Stimulated activated CD8-positive, alpha-beta memory T cell treated with anti-CD3 and anti-CD28 coated beads, Interleukin-2, amount 100 ng/mL, for 48 hours (primary cell): Measurements from ENCODE around the gene KMT5C.

ENCODE experiments used
- DNase-seq, 2 donors: peaks; one replicate each; pipeline ENCODE4 v3.0.0-alpha.2; 2020; ENCODE audit warnings: low read depth in 2 of 2

KMT5C gene

GRCh38 chr19:55346725-55347441, 7.2 kb downstream of the KMT5C start:
- no peak for DNase-seq

DNA sequence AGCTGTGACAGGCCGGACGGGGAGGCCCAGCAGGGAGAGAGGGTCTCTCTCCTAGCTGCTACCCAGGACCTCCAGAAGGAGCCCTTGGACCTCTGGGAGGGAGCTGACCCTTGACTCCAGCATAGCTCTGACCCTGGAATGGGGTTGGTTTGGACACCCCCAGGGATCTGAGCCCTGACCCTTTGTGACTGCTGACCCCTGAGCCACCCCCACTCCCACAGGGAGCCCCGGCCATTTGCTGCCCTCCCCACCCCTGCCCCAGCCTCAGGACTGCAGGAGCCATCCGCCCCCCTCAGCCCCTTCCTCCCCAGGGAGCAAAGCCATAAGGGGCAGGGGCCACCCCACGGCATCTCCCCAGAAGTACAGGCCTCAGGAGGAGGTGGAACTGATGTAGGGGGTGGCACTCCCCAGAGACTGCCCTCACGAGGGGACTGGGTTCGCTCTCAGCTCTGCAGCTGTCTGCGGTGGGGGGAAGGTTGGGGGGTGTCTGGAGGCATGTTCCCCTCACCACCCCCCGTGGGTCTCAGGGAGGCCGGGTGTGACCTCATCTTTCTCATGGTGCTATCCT, 7.8 kb downstream of the KMT5C start:
- DNase-seq: no peak

DNA sequence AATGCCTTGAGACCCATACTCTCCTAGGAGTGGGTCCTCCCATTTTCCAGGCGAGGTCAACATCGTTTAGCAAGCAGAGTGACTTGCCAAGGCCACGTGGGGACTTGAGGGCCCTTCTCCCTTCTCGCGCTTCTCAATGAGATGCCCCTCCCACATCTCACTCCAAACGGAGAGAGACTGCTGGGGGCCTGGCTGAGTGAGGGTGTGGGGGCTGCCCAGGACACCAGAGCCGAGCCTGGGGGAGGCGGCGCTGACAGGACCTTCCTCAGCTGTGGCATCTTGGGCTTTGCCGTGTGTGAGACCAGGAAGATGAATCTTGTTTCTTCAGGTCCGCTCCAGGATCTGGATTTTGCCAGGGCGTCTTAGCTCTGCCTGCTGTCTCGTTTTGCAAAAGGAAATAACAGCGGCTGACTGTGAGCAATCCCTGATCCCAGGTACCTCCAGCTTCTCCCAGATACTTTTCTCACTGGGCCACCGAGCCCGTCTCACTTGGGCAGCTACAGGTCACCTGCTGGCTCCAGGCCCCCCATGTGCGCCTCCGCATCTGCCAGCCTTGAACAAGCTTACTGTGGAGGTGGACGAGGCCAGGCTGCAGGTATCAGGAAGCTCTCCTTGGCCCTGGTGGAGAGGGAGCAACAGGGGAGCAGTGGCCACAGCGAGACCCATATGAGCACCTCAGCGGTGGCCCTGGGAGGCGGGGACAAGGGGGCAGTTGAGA, 8.8 kb downstream of the KMT5C start:
- DNase-seq: no peak

DNA sequence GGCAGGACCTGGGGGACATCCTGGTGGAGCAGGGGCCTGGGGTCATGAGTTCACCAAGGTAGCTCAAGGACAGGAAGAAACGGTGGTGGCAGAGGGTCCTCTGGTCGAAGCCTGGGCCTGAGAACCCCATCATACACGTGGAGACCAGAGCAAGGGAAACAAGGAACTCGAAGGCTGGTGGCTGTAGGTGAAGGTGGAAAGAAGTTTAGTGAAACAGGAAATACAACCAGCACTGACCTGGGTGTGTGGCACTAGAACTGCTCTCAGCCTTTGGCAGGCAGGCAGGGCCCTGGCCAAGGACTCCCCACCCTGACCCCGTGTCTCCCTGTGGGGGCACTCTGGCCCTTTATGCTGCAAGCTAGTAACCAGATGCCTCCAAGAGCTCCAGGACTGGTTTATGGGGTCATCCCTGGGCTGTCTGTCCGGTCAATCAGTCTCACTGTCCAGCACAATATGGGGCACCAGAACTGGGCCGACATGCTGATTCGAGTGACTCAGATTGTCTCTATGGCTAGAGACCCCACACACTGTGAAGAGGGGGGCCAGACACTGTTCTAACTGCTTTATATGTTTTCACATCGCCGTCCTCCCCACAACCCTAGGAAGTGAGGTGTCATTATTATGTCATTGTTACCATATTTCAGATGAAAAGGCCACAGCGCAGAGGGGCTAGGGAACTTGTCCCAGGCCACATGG, 11.1 kb downstream of the KMT5C start:
- DNase-seq: no peak

DNA sequence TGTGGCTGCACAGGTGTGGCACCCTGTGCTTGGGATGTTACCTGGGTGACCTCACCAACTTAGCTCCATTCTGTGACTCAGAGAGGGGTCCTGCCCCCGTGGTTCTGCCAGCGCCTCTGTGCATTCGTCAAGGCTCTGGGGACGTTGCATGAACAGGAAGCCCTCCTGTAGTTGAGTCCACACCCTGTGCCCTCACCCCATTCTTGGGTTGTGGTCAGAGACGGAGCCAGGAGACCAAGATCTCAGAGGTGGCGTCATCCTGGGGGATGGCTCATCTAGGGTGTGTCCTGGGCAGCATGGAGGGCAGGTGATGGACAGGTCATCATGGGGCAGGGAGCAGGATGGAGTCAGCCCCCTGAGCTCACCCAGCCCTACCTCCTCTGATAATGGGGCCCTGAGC, 12.4 kb downstream of the KMT5C start:
- no peak for DNase-seq

- no peak for DNase-seq
These were observed 13.0 kb downstream of the KMT5C start for GRCh38 chr19:55352549-55353145.

DNA sequence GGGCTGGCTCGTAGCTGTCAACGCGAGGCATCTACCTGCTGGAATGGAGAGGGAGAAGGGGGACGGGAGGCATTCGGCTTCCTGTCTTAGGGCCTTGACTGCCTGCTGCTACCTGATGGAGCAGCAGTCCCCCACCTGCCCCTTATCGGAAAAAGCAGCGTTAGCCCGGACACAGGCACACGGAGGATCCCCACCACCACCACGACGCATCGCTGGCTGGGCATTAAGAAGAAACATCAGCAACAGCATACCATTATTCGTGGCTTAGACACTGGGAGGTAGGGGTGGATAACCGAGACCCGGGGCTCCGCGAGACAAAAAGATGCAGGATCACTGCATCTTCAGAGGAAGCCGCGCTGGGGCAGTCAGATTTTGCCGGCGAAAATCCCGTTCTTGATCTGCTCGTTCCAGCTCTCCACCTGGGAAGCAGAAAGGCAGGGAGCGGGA, 13.7 kb downstream of the KMT5C start:
- no peak for DNase-seq

GRCh38 chr19:55353803-55354697, 14.4 kb downstream of the KMT5C start:
- no peak for DNase-seq

DNA sequence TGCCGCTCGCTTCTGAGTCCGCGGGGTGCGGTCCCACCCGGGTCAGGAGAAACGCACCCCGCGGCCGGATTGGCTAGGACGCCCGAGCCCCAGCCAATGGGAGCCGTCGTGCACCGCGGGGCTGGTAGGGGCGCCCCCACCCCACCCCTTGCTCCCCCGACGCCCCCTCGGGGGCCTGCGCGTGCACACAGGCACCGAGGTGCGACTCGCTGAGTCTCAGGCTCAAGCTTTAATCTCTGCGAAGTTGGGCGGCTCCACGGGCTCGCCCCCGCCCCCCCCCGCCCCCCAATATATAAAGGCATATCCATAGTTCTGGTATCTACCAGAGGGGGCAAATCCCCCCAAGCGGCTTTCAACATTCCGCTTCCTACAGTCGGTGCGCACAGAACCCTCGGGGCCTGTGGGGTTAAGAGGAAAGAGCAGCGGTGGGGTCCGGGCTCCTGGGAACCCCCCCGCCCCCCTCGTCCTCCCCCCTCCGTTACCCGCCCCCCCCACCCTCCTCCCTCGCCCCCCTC, 15.1 kb downstream of the KMT5C start, which contains the start of gene COX6B2:
TSS of gene COX6B2 (minus strand) at position 22 of the 515 bp plus-strand sequence. CDS start 198 bp downstream, outside the sequence.
- no peak for DNase-seq

DNA sequence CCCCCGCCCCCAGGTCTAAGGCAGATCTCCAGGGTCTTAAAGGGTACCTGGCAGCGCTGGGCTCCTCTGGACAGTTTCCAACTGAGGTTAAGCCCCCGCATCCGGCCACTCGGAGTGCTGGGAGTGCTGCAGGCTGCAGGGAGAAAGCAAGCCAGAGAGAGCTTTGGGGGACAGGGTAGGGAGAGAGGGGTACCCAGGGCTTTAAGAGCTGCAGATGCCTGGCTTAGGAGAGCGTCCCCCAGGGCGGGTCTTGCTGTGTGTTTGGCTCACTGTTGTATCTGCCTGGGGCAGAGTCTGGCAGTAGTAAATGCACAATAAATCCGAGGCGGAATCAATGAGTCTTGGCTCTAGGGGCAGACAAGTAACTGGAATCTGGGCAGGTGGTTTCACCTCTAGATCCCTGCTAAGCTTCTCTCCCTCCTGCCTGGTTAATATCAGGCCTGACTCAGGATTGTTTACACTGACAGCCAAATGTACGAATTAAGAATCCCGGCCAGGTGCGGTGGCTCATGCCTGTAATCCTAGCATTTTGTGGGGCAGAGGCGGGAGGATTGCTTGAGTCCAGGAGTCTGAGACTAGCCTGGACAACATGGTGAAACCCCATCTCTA, 15.6 kb downstream of the KMT5C start:
- DNase-seq: no peak

DNA sequence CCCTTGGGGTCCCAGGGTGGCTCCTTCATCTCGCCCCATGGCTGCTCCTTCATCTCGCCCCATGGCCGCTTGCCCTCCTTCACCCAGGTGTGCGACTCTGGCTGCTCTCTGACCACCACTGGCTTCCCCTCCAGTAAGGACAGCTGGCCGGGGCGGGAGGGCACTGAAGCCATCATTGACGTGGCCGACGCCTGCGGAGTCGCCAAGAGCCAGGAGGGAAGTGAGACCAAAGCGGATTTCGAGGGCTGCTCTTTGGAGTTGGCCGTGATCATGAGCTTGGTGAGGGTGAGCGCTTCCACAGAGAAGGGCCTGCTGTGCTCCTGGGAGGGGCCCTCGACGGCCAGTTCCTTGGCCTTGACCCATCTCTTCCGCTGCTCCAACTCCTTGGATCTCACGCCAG, 18.8 kb downstream of the KMT5C start:
- DNase-seq: no peak

- DNase-seq: no peak
These were observed 19.6 kb downstream of the KMT5C start for GRCh38 chr19:55358943-55359908.

- DNase-seq: no peak
These were observed 21.2 kb downstream of the KMT5C start for GRCh38 chr19:55360902-55361301.

DNA sequence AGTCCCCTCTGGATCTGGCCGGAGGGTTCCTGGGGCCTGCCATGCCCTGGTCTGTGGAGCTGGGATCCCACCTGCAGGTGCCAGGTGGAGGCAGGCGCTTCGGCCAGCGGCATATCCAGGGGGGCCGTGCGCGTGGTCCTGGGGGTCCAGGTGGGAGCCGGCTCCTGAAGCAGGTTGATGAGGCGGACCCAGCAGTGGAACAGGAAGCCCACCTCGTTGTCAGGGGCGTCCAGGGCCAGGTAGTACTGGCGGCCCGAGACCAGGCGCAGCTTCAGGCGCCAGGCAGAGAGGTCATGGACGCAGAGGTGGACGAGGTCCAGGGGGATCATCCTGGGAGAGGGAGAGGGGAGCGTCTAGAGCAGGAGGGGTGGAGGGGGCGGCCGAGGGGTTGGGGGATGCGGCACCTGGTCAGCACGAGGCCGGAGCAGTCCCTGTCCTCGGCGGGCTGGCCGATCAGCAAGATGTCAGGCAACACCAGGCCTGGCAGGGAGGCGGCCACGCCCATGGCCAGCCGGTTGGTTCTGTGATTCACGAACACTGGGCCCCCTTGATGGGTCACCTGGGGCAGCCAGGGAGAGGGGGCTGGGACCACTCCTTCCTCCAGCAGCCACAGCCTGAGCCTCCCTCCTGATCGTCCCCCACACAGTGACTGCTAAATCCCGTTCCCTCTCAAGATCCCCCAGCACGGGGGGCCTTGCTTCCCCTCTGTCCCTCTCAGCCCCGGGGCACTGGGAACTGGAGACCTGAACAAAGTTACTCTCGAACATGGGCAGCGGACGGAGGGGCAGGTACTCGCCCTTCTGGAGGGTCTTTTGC, 22.7 kb downstream of the KMT5C start:
- DNase-seq: no peak

DNA sequence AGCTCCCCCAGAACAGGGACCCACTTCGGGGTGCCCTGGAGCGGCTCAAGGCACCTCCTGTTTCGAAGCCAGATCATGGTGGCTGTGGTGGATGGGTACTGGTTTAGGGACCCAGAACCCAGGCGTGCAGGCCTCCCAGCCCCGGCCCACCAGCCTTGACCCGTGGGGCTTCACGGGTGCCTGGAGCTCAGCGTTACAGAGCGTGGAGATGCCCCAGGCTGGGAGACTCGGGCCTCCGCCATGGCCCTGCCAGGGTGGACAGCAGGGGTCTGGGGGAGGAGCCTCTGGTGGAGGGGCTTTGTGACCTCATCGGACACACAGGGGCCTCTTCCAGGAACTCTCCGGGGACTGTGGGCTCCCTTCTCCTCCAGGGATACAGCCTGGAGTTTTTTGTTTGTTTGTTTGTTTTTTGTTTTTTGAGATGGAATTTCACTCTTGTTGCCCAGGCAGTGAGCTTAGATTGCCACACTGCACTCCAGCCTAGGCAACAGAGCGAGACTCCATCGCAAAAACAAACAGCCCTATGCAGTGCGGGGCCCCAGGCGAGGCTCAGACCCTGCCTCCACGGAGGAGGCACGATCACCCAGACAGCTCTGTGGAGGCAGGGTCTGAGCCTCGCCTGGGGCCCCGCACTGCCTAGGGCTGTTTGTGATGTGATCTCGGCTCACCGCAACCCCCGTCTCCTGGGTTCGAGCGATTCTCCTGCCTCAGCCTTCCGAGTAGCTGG, 23.5 kb downstream of the KMT5C start, which contains the start of gene GARIN5B:
TSS of gene GARIN5B (minus strand) at position 271 of the 727 bp plus-strand sequence. CDS start at position 77, 194 bp downstream.
- no peak for DNase-seq

- DNase-seq: no peak
These were observed 25.6 kb downstream of the KMT5C start for GRCh38 chr19:55365245-55365644.

- no peak for DNase-seq
These were observed 26.3 kb downstream of the KMT5C start for GRCh38 chr19:55365964-55366363.
